ENCODE measurements around the gene NUDT4.
"Not testable (repeated sequence)": the region's sequence is repeated elsewhere in the genome, so short reads cannot be mapped to it uniquely, and the experiment has no call there.

NUDT4 gene

DNA sequence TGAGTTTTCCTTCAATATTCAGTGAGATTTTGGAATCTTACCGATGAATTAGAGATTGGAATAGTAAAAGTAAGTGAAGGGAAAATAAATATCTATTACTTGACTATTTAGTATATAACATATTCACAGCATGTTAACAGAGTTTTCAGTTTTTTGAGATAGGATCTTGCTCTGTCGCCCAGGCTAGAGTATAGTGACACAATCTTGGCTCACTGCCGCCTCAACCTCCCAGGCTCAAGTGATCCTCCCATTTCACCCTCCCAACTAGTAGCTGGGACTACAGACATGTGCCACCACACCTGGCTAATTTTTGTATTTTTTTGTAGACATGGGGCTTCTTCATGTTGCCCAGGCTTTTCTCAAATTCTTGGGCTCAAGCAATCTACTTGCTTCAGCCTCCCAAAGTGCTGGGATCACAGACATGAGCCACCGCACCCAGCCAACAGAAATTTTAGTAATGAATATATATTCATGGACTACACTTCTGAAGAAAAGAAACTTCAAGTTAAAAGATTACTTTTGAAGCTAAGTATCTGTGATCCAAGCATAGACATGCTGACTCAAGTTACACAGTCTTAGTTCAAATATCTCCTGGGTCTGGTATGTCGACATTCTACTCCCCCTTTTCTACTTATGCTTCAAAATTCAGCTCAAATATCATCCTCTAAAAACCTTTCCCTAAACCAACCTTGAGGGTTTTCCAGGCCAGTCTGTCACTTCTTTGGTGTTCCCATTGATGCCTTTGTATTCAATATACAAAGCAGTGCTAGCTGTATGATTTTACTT, 50.2 kb downstream of the NUDT4 start:
- DNase-seq (ENCODE audit: low read depth, low spot score), result no peak

DNA sequence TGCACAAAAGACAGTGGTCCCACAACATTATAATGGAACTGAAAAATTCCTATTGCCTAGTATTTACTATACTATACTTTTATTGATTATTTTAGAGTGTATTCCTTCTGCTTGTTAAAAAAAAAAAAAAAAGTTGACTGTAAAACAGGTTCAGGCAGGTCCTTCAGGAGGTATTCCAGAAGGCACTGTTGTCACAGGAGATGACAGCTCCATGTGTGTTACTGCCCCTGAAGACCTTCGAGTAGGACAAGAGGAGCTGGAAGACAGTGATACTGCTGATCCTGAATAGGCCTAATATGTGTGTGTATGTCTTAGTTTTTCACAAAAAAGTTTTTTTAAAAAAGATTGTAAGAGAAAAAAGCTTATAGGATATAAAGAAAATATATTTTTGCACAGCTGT, 51.7 kb downstream of the NUDT4 start:
- DNase-seq (ENCODE audit: low read depth, low spot score), result no peak

DNA sequence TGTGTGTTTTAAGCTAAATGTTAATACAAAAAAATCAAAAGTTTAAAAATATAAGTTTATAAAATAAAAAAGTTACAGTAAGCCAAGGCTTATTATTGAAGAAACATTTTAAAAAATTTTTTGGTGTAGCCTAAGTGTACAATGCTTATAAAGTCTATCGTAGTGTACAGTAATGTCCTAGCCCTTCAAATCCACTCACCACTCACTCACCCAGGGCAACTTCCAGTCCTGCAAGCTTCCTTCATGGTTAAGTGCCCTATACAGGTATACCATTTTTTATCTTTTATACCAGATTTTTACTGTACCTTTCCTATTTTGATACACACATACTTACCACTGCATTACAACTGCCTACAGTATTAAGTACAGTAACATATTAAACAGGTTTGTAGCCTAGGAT, 52.1 kb downstream of the NUDT4 start:
- no peak for DNase-seq (ENCODE audit: low read depth, low spot score)

DNA sequence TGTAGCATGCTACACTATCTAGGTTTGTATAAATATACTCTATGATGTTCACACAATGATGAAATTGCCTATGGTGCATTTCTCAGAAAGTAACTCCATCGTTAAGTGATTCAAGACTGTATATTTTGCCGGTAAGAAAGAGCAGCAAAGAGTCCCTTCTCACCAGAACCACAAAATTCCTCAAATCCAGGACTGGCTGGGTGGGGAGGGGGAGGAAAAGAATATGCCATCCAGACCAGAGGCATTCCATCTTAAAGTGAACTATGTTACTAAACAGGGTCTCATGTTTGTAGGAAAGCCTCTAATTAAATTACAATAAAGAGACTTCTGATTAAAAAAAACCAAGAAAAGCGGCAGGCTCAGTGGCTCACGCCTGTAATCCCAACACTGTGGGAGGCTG, 52.6 kb downstream of the NUDT4 start:
- DNase-seq (ENCODE audit: low read depth, low spot score), result no peak

DNA sequence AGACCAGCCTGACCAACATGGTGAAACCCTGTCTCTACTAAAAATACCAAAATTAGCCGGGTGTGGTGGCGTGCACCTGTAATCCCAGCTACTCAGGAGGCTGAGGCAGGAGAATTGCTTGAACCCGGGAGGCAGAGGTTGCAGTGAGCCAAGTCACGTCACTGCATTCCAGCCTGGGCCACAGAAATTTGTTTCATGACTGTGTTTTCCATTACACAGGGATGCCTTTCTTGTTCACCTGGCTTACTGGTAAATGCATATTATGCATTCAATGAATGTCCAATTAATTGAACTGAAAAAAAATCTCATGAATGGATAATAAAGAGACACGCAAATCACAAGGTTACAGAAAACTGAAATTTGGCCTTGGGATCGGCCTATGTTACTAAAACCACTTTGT, 54.3 kb downstream of the NUDT4 start:
- not testable (repeated sequence) for DNase-seq (ENCODE audit: low read depth, low spot score)

DNA sequence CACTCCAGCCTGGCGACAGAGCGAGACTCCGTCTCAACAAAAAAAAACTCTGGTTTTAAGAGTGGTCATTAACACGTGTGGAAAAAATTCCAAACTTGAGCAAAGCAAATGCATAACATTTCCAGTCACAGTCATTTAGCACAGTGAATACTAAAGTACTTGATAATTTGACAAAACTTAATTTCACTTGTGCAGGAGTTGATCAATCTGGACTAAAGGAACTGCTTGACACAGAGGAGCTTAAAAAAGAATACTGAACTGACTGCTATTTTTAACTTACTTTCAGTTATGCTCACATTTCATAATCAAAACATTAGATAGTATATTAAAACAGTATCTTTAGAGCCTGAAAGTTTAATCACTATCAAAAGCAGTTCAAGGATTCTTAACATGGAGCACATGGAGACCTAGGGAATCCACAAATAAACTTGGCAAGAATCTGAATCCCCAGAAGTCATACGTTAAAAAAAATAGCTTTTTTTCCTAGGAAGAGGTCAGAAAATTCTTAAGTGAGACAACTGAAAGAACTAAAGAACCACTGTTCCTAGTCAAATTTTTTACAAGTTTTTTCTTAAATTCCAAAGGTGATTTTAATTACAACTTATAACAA, 56.6 kb downstream of the NUDT4 start:
- no peak for DNase-seq (ENCODE audit: low read depth, low spot score)

DNA sequence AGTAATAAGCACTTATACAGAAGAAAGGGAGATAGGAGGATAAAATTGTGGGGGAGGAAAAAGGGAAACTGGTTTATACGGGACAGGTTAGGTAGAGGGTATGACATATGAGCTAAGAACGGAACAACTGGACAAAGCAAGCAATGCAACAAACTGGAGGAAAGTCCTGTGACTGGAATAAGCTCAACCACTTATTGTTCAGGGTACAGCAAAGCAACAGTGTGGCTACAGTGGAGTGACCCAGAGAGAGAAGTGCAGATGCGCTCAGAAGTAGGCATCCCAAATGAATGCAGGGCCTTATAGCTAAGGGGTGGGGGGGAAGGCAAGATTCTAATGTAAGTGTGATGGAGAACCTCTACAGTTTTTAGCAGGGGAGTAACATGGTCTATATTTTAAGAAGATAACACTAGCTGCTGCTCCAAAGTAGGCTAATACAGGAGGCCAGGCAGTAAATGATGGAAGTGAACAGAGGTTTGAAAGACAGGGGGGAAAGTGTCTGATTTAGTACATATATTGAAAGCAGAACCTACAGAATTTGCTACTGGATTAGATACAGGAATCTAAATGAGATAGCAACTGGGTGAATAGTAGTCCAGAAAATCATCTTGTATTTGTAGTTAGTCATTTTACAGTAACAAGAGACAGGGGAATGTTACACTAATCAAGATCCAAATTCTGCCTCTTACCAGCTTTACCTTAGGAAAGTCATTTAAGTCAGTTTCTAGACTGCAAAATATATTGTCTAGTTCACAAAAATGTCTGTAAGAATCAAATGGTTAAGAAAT, 60.7 kb downstream of the NUDT4 start:
- no peak for DNase-seq (ENCODE audit: low read depth, low spot score)

DNA sequence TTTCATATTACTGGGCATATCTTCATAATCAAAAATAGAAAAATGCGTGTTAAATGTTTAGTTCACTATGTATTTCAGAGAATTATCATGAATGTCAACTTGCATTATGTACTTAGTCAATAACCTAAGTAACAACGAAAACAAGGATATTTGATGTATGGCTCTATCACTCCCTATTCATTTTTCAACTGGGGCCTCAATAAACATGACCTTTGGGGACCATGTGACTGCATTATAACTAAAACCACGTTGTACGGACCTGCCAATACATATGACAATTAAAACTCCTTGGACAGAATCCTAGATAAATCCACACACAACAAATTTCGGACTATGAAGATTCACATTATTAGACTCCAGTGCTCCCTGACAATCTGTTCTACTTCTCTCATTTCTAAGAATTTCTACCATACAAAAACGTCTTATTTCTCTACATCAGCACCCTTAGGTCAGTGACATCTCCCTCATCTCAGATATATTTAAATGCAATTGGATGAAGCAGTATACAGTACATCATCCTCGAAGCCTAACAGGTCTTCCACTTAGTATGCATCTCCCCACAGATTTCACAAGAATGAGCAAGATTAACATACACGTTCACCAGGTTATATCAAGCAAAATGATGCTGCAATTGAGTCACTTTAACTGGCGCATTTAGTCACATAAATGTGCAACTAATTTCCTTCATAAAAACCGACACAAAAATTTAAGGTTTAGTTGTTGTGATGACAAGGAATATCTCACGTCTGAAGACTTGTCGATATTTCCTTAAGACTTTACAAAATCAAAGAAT, 62.5 kb downstream of the NUDT4 start:
- no peak for DNase-seq (ENCODE audit: low read depth, low spot score)

DNA sequence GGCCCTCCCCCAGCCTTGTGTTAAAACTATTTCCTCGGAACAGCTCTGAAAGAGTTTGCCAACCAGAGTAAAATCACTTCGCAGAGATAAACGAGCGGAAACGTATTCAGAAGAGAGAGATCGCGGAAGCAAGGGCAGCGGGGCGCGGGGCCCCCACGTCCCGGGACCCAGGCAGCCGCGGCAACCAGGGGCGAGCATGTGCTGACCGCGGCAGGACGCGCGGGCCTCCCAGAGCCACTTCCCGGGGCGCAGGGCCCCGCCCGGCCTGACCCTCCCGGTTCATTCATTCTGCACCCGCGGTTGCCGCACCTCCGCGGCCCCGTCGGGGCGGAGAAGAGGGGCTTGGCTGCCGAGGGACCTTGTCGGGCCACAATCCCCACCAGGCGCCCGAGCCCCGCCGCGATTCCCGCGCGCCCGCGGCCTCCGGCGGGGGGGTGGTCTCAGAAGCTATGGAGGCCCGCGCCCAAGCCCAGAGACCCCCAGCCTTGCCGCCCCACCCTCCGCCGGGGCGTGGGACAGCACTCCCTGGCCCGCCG, 63.4 kb downstream of the NUDT4 start:
- DNase-seq (ENCODE audit: low read depth, low spot score), result no peak

DNA sequence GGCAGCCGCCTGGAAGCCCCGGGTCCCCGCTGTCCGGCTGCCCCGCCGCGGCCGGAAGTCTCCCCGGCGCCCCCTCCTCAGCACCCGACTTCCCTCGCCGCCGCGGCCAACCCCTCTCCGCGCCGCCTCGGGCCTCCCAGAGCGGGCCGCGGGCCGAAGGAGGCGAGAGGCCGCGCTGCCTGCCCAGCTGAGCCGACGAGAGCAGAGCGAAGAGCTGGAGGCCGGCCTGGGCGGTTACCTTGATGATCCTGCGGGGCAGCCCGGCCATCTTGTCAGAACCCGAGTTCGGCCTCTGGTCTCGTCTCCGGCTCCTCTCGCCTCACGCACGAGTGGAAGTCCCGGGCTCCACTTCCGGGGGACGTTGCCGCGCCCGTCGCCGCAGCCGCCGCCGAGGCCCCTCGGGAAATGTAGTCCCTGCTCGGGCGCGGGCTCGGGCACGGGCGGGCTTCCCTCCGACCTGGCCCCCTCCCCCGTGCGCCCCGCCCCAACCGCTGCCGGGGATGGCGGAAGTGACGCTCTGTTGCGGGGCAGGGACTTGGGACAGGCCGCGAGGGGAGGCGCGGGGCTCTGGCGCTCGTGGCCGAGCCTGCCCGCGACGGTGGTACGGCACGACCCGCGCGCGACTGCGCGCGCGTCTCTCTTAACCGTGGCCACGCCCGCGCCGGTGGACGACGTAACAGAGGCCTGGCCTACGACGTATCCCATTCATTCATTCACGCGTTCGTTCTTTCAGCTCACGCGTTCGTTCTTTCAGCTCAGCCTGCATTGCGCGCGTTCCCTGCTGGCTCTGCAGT, 64.1 kb downstream of the NUDT4 start, which contains the start of gene UBE2N:
TSS of gene UBE2N (minus strand) at position 331 of the 794 bp plus-strand sequence. CDS start at position 268, 63 bp downstream.
- peak; percentile 75 for DNase-seq (ENCODE audit: low read depth, low spot score)

DNA sequence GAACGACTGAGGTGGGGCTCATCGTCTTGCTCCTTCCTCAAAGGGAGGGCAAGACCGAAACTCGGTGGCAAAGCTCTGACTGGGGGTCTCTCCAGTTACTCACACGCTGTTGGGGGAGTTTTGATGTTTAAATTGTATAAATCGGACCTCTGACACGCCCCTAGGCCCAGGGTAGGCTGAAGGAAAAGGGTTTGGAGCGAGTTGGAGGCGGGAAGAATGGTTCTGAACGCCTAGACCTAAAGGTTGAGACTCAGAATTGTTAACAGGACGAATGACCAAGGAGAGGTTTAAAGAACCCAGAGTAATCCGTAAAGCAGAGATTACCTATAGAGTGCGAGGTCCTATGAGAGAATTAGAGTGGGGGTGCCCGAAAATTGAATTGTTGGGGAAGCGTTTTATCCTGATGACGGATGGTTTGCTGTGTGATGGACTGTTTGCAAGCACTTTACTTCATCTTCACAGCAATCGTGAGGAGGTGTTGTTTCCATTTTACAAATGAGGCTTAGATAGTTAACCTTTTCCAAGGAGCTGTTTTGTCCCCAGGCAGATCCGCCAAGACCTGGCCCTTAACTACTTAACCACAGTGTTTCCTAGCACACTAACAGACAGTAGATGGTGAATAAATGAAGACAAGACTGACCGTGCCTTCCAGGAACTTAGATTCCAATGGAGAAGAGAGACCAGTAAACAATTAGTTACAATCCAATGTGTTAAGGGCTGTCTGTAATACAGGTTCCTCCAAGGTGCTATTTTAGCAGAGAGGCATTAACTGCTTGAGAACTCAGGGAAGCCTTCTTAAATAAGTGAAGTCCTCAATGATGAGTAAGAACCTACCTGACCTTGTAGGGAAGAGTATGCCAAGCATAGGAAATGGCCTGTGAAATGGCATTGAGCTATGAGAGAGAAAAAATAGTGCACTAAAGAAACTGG, 65.0 kb downstream of the NUDT4 start:
- no peak for DNase-seq (ENCODE audit: low read depth, low spot score)

DNA sequence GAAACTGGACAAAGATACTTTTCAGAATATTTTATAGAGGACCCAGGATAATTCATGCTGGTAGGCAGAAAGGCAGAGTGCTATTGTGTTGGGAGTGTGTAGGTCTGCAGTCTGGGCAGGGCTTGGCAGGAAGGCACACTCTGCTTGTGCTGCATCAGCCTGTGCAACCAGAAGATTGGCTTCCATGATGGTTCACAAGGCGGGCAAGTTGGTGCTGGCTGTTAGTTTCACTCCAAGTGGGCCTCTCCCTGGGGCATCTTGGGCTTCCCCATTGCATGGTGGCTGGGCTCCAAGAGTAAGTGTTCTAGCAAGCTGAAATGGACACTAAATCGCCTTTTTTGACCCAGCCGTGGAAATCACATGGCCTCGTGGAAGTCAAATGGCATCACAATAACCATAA, 65.9 kb downstream of the NUDT4 start:
- no peak for DNase-seq (ENCODE audit: low read depth, low spot score)

DNA sequence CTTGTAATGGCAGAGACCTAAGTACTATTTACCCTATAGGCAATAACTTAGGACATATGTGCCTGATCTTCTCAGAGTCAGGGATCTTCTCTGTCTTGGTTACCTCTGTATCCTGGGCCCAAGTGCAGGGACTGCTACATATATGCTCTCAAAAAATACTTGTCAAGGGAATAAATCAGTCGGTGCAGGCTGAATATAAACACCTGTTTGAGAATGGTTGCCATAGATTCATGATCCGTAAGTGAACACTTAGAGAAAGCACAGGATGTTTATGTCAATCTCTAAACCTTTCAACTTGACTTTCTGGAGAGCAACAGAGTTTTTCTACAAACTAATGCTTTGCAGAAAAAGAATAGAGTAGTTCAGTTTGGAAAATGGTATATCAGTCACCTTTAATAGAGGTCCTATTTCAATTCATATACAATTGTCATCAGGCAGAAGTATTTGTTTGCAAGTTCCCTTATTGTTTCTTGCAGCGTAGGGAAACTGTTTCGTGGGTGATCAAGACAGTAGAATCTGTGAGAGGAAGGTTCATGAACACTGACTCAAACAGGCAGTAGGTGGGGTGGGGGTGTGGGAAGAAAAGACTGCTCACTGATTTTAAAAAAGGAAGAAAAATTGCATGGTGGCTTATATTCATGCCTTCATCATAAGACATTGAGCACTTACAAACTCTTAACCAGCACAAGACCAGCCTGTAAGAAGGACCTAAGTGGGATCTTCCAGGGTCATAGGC, 70.0 kb downstream of the NUDT4 start:
- DNase-seq (ENCODE audit: low read depth, low spot score), result no peak

DNA sequence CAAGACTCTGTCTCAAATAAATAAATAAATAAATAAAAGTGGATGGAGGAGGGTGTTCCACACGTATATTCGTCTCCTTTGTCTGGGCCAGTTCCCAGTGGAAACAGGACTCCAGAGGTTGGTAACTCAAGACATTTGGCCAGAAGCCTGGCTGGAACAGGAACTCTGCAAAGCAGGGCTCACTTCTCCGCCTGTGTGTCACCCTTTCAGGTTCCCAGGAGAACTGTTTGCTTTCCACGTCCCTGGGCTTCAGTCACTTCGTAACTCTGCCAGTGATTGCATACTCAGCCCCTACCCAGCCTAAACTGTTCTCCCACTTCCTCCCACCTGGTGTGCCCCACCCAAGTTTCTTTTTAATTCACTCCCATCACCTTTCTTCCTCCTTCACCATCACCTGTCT, 71.1 kb downstream of the NUDT4 start:
- no peak for DNase-seq (ENCODE audit: low read depth, low spot score)

DNA sequence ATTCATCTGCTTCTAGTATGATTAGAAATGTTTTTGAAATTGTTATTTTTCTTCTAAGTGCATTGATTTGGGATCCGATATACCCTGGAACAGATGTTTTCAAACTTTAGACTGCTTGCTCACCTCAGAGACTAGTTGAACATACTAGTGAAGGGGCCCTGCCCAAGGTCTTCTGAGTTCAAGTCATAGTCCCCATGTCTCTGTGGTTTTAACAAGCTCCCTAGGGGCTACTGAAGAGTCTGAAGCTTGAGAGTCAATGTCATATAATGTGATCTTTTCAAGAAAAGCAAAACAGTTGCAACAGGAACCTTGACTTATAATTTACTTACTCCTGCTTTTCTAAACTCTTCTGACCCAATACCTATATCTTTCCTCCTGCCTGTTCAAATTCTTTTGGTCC, 71.6 kb downstream of the NUDT4 start:
- no peak for DNase-seq (ENCODE audit: low read depth, low spot score)

DNA sequence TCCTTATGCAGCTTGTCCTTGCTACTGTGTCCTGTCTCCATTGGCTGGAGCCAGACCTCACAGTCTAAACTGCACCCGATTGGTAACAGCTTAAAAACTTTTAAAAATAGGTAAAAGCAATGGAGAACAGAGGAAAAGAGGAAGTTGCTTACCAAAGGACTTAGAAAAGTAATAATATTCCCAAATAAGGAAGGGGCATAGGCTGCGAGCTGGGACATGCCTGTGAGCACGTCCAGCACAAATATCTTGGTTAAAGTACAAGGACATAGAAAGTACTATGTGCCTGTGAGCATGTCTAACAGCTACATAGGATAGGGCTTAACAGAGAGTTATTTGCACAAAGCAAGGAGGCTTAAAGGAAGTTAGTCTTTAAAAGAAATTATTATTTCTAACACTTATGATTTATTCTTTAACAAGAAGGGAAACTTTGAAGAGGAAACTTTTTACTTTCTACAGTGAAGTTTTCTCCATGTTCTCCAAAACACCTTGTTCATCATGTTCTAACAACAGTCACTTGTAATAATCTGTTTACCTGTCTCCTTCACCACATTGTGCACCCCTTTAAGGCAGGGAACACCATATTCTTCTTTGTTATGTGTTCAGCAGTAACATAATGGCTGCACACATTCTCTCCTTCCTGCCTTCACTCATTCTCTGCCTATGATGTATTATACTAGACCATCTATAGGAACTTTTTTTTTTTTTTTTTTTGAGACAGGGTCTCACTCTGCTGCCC, 73.9 kb downstream of the NUDT4 start:
- DNase-seq (ENCODE audit: low read depth, low spot score), result no peak

DNA sequence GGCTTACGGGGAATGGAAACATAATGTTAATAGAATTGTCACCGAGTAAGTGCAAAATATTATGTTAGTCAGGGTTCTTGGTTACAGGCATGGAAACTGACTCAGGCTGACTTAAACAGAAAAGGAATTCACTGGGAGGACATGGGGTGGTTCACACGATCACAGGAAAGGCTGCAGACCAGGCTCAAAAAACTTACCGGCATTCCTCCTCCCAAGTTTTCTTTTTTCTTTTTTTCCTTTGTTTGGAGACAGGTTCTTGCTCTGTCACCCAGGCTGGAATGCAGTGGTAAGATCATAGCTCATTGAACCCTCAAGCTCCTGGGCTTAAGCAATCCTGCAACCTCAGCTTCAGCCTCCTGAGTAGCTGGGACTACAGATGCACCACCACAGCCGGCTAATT, 75.9 kb downstream of the NUDT4 start:
- DNase-seq (ENCODE audit: low read depth, low spot score), result no peak

DNA sequence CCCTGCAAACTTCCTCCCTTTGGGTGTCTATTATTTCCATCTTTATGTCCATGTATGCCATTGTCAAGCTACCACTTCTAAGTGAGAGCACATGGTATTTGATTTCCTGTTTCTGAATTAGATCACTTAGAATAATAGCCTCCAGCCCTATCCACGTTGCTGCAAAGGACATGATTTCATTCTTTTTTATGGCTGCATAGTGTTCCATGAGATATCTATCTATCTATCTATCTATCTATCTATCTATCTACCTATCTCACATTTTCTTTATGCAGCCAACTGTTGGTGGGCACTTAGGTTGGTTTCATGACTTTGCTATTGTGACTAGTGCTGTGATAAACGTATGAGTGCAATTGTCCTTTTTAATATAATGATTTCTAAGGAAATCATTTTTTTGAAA, 78.4 kb downstream of the NUDT4 start:
- DNase-seq (ENCODE audit: low read depth, low spot score), result no peak
